ENCODE results near the gene ERC1.

- TF ChIP-seq ZBTB48 (tag by site-specific recombination; IDR thresholded peaks at IDR 0.05): no peak
- TF ChIP-seq ZBTB20 (tag by site-specific recombination; IDR thresholded peaks at IDR 0.05): no peak
- no peak for TF ChIP-seq ZBTB26 (tag by site-specific recombination; optimal IDR thresholded peaks at IDR 0.05)
- TF ChIP-seq ZNF311 (tag by site-specific recombination; IDR thresholded peaks at IDR 0.05; ENCODE audit: borderline replicate concordance): no peak
- TF ChIP-seq CTCF (tag by site-specific recombination; IDR thresholded peaks at IDR 0.05): no peak
- TF ChIP-seq ZNF600 (tag by site-specific recombination; IDR thresholded peaks at IDR 0.05): no peak
- no peak for TF ChIP-seq KLF9 (tag by site-specific recombination; IDR thresholded peaks at IDR 0.05; ENCODE audit: low read depth)
- TF ChIP-seq ZNF585B (tag by site-specific recombination; IDR thresholded peaks at IDR 0.05): no peak
- TF ChIP-seq ZBTB21 (tag by site-specific recombination; IDR thresholded peaks at IDR 0.05): no peak
- no peak for TF ChIP-seq ZNF776 (tag by site-specific recombination; IDR thresholded peaks at IDR 0.05; ENCODE audit: borderline replicate concordance)
- no peak for TF ChIP-seq ZNF473 (tag by site-specific recombination; IDR thresholded peaks at IDR 0.05)
- no peak for TF ChIP-seq YY2 (tag by site-specific recombination; IDR thresholded peaks at IDR 0.05)
- no peak for TF ChIP-seq ZBTB1 (tag by site-specific recombination; IDR thresholded peaks at IDR 0.05)
These were observed 19.0 kb upstream of the ERC1 start for GRCh38 chr12:971991-972390.
